K562 (cell line): Measurements from ENCODE around the gene ZNF585A.
"Not testable (repeated sequence)": the region's sequence is repeated elsewhere in the genome, so short reads cannot be mapped to it uniquely, and the experiment has no call there.

ENCODE experiments used
- HLTF ChIP-seq: fragments of 450-650 bp; IDR thresholded peaks from 2 replicates; pipeline ENCODE4 v1.6.1; 2016
- JUND ChIP-seq, 2 experiments: IDR thresholded peaks; 2 replicates in 1 of 2; 3 replicates in 1 of 2; pipeline ENCODE4 v1.6.1; 2011; ENCODE audit warnings: borderline replicate concordance in 2 of 2, low read depth in 2 of 2, low read length in 2 of 2, improper control_type of control experiment in 1 of 2, missing biosample characterization in 1 of 2, missing genetic modification characterization in 1 of 2, missing genetic modification reagents in 1 of 2

DNA sequence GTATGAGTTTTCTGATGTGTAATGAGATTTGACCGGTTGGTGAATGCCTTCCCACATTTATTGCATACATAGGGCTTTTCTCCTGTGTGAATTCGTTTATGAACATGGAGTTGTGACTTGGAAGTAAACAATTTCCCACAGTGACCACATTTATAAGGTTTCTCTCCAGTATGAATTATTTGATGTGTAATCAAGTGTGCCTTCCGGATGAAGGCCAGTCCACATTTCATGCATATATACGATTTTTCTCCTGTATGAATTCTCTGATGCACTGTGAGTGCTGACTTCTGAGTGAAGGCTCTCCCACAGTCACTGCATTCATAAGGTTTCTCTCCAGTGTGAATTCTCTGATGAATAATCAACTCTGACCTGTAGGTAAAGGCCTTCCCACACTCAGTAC lies 13.6 kb upstream of the ZNF585A start:
- TF ChIP-seq JUND (IDR thresholded peaks at IDR 0.05; ENCODE audit: borderline replicate concordance, low read depth, low read length); JUND (tag; IDR thresholded peaks at IDR 0.05; ENCODE audit: borderline replicate concordance, low read depth, low read length); HLTF: not testable (repeated sequence)
